Motor neuron (in vitro differentiated cells): ENCODE measurements around the gene NRF1. TPM values are rescaled to one million over a fixed set of nuclear protein-coding genes. Genes with fewer than 3 reads are reported as not detected.
"Not testable (repeated sequence)": the region's sequence is repeated elsewhere in the genome, so short reads cannot be mapped to it uniquely, and the experiment has no call there.

ENCODE experiments used
- ATAC-seq, 8 experiments: fragments of 200-7000 bp; cut with Tn5 transposase; replicated peaks in 6 of 8; 2 replicates each; pipeline ENCODE4 v1.8.0; 2021; ENCODE audit warnings: mild to moderate bottlenecking in 8 of 8, moderate library complexity in 8 of 8
- H3K27ac ChIP-seq, 2 donors: fragments of 250-450 bp; sonication (Bioruptor Pico); 2 replicates each; pipeline ENCODE4 v1.9.0; 2021; ENCODE audit warnings: antibody characterized with exemption in 2 of 2, mild to moderate bottlenecking in 2 of 2, moderate library complexity in 1 of 2
- H3K4me1 ChIP-seq, 2 donors: fragments of 250-450 bp; sonication (Bioruptor Pico); replicated peaks in 1 of 2; 2 replicates each; pipeline ENCODE4 v1.6.1; 2021; ENCODE audit warnings: antibody characterized with exemption in 2 of 2, mild to moderate bottlenecking in 2 of 2, moderate library complexity in 1 of 2
- H3K4me3 ChIP-seq, 5 donors: fragments of 250-450 bp; sonication (Bioruptor Pico); 2 replicates each; pipeline ENCODE4 v1.9.0; 2021; ENCODE audit warnings: antibody characterized with exemption in 5 of 5, mild to moderate bottlenecking in 5 of 5, moderate library complexity in 4 of 5
- WGBS, 10 experiments: fragments of 450-650 bp; shearing (Covaris generic); methylation state at CpG; one replicate each; pipeline ENCODE4 v1.0.0; 2022; 5-methylcytosine and 5-hydroxymethylcytosine counted together
- in situ Hi-C, 9 experiments: fragments of 400-800 bp; cut with MboI; loops; one replicate each; pipeline ENCODE4 v1.15.0; 2021; ENCODE audit warnings: low sequenced_read_pairs in 9 of 9, low pct_unique_long_range_greater_than_20kb in 2 of 9; ENCODE audit not compliant: unreplicated experiment in 9 of 9
- total RNA-seq, 8 experiments: library from RNA; unstranded; fragments of 300-600 nt; gene quantifications; 2 replicates each; pipeline versions ENCODE4 v1.2.3 to v1.2.4, GENCODE V29; 2022

NRF1 gene
- total RNA-seq, 8 experiments from 2014 or later: 7.1 to 24.4 (median 11.5) TPM

DNA sequence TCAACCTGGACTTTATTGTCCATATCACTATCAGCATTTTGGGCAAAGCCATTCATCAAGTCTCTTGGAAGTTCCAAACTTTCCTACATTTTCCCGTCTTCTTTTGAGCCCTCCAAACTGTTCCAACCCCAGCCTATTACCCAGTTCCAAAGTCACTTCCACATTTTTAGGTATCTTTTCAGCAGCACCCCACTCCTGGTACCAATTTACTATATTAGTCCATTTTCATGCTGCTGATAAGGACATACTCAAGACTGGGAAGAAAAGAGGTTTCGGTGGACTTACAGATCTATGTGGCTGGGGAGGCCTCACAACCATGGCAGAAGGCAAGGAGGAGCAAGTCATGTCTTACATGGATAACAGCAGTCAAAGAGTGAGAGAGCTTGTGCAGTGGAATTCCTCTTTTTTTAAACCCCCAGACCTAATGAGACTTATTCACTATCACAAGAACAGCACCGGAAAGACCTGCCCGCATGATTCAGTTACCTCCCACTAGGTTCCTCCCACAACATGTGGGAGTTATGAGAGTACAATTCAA lies 50.2 kb downstream of the NRF1 start:
- in situ Hi-C loops: loop anchor here in 4 of 9 experiments (10.0 to 25.0 kb wide), 2 partner anchors 163 to 351 kb away; no protein-coding TSS in a partner anchor
- no peak overlapping the region for H3K4me3 ChIP-seq
- no peak overlapping the region for H3K27ac ChIP-seq
- WGBS, 10 experiments: 92 to 100% (median 96%) methylated on average over 1 to 4 of the region's 4 CpGs; no CpG with 5 or more reads in 1 of the 10 experiments
- ATAC-seq: no peak
- no peaks in the 10 kb centered on the region for H3K4me1 ChIP-seq

DNA sequence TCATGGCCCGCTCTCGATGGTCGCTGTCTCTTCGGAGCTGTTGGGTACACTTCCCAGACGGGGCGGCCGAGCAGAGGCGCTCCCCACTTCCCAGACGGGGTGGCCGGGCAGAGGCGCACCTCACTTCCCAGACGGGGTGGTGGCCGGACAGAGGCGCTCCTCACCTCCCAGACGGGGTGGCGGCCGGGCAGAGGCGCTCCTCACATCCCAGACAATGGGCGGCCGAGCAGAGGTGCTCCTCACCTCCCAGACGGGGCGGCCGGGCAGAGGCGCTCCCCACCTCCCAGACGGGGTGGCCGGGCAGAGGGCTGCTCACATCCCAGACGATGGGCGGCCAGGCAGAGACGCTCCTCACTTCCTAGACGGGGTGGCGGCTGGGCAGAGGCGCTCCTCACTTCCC lies 51.7 kb downstream of the NRF1 start:
- ATAC-seq, H3K4me1 ChIP-seq, H3K4me3 ChIP-seq, H3K27ac ChIP-seq: not testable (repeated sequence)
- in situ Hi-C loops: loop anchor here in 4 of 9 experiments (10.0 to 25.0 kb wide), 2 partner anchors 162 to 349 kb away; no protein-coding TSS in a partner anchor
- 96% methylated on average over 4 of the region's 32 CpGs; no CpG with 5 or more reads in 9 of the 10 experiments for WGBS, 10 experiments

DNA sequence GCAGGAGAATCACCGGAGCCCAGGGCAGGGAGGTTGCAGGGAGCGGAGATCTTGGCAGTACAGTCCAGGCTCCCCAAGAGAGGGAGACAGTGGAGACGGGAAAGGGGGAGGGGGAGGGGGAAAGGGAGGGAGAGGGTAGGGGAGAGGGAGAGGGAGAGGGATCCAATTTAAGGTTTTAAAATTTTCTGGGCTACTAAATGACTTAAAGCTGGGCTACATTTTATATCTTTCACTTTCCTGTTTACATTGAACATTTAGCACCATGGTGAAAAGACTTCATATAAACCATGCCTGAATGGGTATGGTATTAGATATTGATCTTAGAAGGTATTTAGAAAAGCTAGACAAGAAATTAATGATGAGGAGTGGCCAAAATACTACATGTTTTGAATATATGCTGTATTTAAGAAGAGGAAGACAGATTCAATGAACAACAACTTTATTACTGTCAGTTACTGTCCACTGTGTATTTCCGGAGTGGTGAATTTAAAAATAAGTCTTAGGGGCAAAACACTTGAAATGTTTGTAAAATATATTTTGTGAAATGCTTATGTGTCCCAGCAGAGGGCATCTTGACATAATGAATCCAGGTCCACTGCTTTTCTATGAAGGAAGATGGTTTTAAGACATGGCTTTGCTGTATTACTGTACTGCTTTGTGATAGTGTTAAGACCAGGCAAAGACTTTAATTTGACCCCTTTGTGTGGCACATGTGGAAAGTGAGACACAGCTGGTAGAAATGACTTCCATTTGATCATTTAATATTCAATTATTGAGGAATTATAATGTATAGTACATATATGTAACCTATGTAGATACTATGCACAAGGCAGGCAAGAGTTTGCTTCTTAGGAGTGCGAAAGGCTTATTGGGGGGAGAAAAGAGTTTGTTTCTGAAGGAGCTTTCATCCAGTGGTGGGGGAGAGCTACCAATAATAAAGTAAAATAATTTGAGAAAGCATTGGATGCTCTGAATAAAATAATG lies 52.8 kb downstream of the NRF1 start:
- H3K27ac ChIP-seq: no peak overlapping the region
- no peak overlapping the region for H3K4me3 ChIP-seq
- H3K4me1 ChIP-seq: no peaks in the 10 kb centered on the region
- 44 to 100% (median 86%) methylated on average over 1 to 2 of the region's 5 CpGs; no CpG with 5 or more reads in 1 of the 10 experiments for WGBS, 10 experiments
- in situ Hi-C loops: loop anchor here in 4 of 9 experiments (10.0 to 25.0 kb wide), 2 partner anchors 160 to 348 kb away; no protein-coding TSS in a partner anchor
- ATAC-seq: peak in 5 of 8 experiments; percentile 36 to 66 (median 50)

DNA sequence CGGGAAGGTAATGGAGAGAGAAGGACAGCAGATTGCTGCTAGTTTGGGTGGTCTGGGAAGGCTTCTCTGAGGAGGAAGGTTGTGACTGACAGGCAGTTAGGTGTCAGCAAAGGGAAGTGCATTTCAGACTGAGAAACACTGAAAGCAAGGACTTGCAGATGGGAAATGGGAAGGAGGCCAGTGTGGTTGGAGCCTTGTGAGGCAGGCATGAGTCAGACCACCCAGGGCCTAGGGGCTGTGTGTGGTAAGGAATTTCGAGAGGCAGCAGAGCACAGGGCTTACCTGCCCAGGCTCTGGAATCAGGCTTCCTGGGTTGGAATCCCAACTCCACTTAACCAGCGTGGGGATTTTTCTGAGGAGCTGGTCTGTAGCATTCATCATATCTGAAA lies 53.5 kb downstream of the NRF1 start:
- peak in 4 of 8 experiments; percentile 21 to 86 (median 56) for ATAC-seq
- WGBS, 10 experiments: 35 to 100% (median 89%) methylated on average over 1 to 2 of the region's 3 CpGs; no CpG with 5 or more reads in 2 of the 10 experiments
- Histone ChIP-seq H3K4me3 (no peak overlapping the region), H3K4me1 (no peaks in the 10 kb centered on the region), H3K27ac (no peak overlapping the region)
- in situ Hi-C loops: loop anchor here in 4 of 9 experiments (10.0 to 25.0 kb wide), 2 partner anchors 160 to 347 kb away; no protein-coding TSS in a partner anchor

DNA sequence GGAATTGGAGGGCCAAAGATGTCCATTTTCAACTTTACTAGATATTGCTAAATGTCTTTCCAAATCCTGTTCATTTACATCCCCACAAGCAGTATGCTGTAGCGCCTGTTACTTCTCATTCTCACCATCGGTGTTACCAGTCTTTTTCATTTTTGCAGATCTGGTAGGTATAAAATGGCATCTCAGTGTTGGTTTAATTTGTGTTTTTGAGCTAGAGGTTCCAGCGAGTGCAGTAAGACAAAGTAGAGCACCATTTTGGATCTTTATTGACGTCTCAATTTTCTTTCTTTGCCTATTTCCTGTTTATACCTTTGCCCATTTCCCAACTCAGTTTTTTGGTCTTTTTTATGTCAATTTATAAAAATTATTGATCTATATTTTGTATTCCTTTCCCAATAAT lies 55.6 kb downstream of the NRF1 start:
- 92 to 100% (median 96%) methylated on average over 1 to 4 of the region's 4 CpGs; no CpG with 5 or more reads in 1 of the 10 experiments for WGBS, 10 experiments
- in situ Hi-C loops: loop anchor here in 4 of 9 experiments (10.0 to 25.0 kb wide), 2 partner anchors 158 to 345 kb away; no protein-coding TSS in a partner anchor

DNA sequence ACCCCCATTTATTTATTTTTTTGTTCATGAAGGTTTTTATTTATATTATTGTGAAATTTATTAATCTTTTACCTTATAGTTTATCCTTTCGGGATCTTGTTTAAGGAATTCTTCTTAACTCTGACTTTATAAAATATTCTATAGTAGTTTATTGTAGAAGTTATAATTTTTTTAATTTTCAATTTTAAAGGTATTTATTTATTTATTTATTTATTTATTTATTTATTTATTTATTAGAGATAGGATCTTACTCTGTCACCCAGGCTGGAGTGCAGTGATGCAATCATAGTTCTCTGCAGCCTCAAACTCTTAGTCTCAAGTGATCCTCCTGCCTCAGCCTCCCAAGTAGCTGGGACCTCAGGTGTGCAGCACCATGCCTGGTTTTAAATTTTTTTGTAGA lies 56.0 kb downstream of the NRF1 start:
- 80 to 100% (median 94%) methylated on average over 1 of the region's 1 CpG; no CpG with 5 or more reads in 2 of the 10 experiments for WGBS, 10 experiments
- H3K27ac ChIP-seq: no peak overlapping the region
- in situ Hi-C loops: loop anchor here in 4 of 9 experiments (10.0 to 25.0 kb wide), 2 partner anchors 157 to 345 kb away; no protein-coding TSS in a partner anchor
- no peak for ATAC-seq
- H3K4me3 ChIP-seq: no peak overlapping the region
- H3K4me1 ChIP-seq: no peaks in the 10 kb centered on the region

More for the DNA sequence above, 55.6 kb downstream of the NRF1 start:
- Histone ChIP-seq H3K4me1 (no peaks in the 10 kb centered on the region), H3K27ac (no peak overlapping the region), H3K4me3 (no peak overlapping the region)
- ATAC-seq: no peak

DNA sequence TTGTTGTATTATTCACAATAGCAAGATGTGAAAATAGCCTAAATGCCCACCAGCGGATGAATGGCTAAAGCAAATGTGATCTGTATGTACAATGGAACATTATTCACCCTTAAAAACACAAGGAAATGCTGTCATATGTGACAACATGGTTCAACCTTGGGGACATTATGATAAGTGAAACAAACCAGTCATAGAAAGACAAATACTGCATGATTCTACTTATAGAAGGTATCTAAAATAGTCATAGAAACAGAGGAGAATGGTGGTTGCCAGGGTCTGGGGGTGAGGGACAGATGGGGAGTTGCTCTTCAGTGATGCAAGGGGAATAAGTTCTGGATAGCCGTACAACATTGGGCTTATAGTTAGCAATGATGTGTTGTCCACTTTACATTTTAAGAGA lies 58.4 kb downstream of the NRF1 start:
- Histone ChIP-seq H3K4me1 (no peaks in the 10 kb centered on the region), H3K27ac (no peak overlapping the region), H3K4me3 (no peak overlapping the region)
- in situ Hi-C loops: loop anchor here in 4 of 9 experiments (10.0 to 25.0 kb wide), 2 partner anchors 155 to 342 kb away; no protein-coding TSS in a partner anchor
- 88 to 100% (median 95%) methylated on average over 1 to 2 of the region's 2 CpGs; no CpG with 5 or more reads in 2 of the 10 experiments for WGBS, 10 experiments
- no peak for ATAC-seq

DNA sequence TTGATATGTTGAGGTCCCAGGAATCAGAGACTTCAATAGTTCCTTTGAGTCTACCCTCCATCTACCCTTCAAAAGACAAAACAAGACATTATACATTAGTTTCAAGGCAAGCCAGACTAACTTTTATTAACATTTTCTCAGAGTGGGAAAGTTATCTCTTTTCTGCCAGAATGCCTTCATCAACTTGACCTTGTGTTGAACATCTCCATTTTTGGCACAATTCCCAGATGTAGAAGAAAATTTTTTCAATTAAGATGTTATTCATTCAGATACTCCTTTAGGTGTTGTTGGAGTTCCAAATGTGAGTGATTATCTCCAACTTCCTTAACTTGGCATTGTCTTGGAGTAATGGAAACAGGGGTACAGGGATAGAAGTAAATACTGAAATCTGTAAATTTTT lies 59.1 kb downstream of the NRF1 start:
- H3K4me1 ChIP-seq: no peaks in the 10 kb centered on the region
- H3K27ac ChIP-seq: no peak overlapping the region
- in situ Hi-C loops: loop anchor here in 3 of 9 experiments (25.0 kb wide), 1 partner anchor 342 kb away; no protein-coding TSS in a partner anchor
- ATAC-seq: no peak
- no peak overlapping the region for H3K4me3 ChIP-seq

DNA sequence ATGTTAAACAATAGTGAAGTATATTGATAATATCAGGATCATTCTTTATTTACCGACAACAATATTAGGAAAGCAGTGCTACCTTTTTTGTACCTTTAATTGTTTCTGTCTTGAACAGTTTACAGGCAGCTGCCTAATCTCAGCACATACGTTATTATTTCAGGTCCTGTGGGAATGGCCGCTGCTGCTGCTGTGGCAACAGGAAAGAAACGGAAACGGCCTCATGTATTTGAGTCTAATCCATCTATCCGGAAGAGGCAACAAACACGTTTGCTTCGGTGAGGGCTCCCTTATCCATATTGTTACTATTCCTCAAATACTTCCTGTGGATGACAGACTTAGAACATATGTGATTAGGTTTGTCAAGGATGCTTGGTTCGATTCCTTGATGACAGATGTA lies 59.7 kb downstream of the NRF1 start:
- Histone ChIP-seq H3K27ac (no peak overlapping the region), H3K4me3 (no peak overlapping the region), H3K4me1 (no peaks in the 10 kb centered on the region)
- in situ Hi-C loops: loop anchor here in 3 of 9 experiments (25.0 kb wide), 1 partner anchor 341 kb away; no protein-coding TSS in a partner anchor
- ATAC-seq: no peak
- 76 to 100% (median 92%) methylated on average over 3 to 9 of the region's 9 CpGs; no CpG with 5 or more reads in 2 of the 10 experiments for WGBS, 10 experiments

DNA sequence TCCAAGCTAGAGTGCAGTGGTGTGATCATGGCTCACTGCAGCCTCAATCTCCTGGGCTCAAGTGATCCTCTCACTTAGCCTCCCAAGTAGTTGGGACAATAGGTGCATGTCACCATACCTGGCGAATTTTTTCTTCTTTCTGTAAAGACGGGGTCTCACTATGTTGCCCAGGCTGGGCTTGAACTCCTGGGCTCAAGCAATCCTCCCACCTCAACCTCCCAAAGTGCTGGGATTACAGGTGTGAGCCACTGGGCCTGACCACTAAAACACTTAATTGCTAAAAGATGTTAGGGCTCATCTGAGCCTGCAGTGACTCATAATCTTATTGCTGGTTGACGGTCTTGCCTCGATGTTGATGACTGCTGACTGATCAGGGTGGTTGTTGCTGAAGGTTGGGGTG lies 63.0 kb downstream of the NRF1 start:
- ATAC-seq, H3K4me3 ChIP-seq, H3K4me1 ChIP-seq, H3K27ac ChIP-seq: not testable (repeated sequence)
- 60 to 100% (median 96%) methylated on average over 1 to 4 of the region's 4 CpGs; no CpG with 5 or more reads in 1 of the 10 experiments for whole genome bisulfite sequencing, 10 experiments
- in situ Hi-C loops: loop anchor here in 3 of 9 experiments (25.0 kb wide), 1 partner anchor 338 kb away; no protein-coding TSS in a partner anchor

DNA sequence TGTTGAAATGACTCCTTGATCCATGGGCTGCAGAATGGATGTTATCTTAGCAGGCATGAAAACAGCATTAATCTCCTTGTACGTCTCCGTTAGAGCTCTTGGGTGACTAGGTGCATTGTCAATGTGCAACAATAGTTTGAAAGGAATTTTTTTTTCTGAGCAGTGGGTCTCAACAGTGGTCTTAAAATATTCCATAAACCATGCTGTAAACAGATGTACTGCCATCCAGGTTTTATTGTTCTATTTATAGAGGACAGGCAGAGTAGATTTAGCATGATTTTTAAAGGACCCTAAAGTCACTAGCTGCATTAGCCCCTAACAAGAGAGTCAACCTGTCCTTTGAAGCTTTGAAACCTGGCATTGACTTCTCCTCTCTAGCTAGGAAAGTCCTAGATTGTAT lies 64.0 kb downstream of the NRF1 start:
- WGBS, 10 experiments: 83 to 100% (median 100%) methylated on average over 1 to 2 of the region's 2 CpGs; no CpG with 5 or more reads in 3 of the 10 experiments
- no peak for ATAC-seq
- in situ Hi-C loops: loop anchor here in 2 of 9 experiments (25.0 kb wide), 1 partner anchor 337 kb away; no protein-coding TSS in a partner anchor

DNA sequence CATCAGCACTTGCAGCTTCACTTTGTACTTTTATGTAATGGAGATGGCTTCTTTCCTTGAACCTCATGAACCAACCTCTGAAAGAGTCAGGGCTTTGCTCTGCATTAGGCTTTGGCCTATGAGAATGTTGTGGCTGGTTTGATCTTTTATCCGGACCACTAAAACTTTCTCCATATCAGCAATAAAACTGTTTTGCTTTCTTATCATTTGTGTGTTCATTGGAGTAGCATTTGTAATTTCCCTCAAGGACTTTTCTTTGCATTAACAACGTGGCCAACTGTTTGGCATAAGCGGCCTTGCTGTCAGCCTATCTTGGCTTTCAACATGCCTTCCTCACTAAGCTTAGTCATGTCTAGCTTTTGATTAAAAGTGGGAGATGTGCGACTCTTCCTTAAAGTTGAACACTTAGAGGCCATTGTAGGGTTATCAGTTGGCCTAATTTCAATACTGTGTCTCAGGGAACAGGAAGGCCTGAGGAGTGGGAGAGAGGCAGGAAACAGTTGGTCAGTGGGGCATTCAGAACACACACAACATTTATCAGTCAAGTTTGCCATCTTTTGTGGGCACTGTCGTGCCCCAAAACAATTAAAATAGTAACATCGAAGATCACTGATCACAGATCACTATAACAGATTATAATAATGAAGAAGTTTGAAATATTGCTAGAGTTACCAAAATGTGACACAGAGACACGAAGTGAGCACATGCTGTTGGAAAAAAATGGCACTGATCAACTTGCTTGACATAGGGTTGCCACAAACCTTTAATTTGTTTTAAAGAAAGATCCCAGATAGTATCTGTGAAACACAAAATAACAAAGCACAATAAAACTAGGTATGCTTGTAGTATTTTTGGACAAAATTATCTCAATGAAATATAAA lies 64.7 kb downstream of the NRF1 start:
- WGBS, 10 experiments: 89 to 100% (median 96%) methylated on average over 3 to 7 of the region's 7 CpGs
- in situ Hi-C loops: loop anchor here in 2 of 9 experiments (25.0 kb wide), 1 partner anchor 336 kb away; no protein-coding TSS in a partner anchor
- Histone ChIP-seq H3K4me1 (no peaks in the 10 kb centered on the region), H3K4me3 (no peak overlapping the region), H3K27ac (no peak overlapping the region)
- ATAC-seq: no peak

More for the DNA sequence above, 64.0 kb downstream of the NRF1 start:
- Histone ChIP-seq H3K4me1 (no peaks in the 10 kb centered on the region), H3K4me3 (no peak overlapping the region), H3K27ac (no peak overlapping the region)
